GM18517 (cell line): ENCODE results near the gene BPIFB6.

ENCODE experiments used
- ATAC-seq: cut with Tn5 transposase; IDR thresholded peaks from one replicate; pipeline ENCODE4 v1.9.1; 2021; ENCODE audit warnings: mild to moderate bottlenecking, moderate library complexity; ENCODE audit not compliant: unreplicated experiment

BPIFB6 gene

DNA sequence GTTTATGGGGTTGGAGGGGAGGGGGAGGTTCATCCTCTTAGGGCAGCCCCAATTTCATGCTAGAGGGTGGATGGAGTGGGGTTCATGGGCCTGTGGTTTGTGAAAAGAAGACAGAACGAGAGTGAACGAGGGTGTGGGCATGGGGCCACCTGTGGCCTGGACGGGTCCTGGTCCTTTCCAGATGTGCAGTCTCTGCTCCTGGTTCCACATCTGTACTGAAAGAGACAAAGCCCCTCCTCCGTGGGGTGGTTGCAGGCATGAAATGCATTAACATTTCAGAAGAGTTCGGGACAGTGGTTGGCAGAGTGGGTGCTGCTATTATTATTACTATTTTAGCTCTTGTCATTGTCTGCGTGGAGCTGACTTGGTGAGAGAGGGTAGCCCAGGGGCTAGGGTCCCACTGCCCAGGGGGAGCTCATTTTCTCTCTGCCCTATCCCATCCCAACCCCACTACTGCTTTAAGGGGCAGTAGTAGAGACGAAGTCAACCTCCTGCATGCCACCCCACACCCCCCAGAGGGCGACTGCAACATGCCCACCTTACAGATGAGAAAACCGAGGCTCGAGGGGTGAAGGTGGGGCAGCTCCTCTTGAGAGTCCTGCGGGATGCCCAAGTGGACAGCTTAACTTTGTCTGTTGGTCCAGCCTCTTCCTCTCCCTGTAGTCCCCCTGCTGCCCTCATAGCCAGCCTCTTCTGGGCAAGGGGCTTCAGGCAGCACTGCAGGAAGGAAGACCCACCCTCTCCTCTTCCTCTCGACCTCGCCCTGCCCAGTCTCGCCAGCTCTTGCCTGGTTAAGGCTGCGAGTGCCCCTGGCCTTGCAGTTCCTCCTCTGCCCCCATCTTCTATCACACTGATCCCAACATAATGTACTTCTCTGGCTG, 15.5 kb upstream of the BPIFB6 start:
- no peak for ATAC-seq

- ATAC-seq, result no peak
Measured at GRCh38 chr20:33016581-33017109, 14.8 kb upstream of the BPIFB6 start.

GRCh38 chr20:33017542-33017941, 13.9 kb upstream of the BPIFB6 start:
- ATAC-seq, result no peak

GRCh38 chr20:33018169-33018931, 13.1 kb upstream of the BPIFB6 start:
- no peak for ATAC-seq

- ATAC-seq, result no peak
Measured at GRCh38 chr20:33019465-33020277, 11.8 kb upstream of the BPIFB6 start.

- ATAC-seq, result no peak
Measured at GRCh38 chr20:33020278-33021161, 10.9 kb upstream of the BPIFB6 start.

GRCh38 chr20:33021879-33022278, 9.6 kb upstream of the BPIFB6 start:
- ATAC-seq, result no peak

GRCh38 chr20:33022289-33022688, 9.2 kb upstream of the BPIFB6 start:
- no peak for ATAC-seq

GRCh38 chr20:33022694-33023438, 8.6 kb upstream of the BPIFB6 start:
- ATAC-seq, result no peak

DNA sequence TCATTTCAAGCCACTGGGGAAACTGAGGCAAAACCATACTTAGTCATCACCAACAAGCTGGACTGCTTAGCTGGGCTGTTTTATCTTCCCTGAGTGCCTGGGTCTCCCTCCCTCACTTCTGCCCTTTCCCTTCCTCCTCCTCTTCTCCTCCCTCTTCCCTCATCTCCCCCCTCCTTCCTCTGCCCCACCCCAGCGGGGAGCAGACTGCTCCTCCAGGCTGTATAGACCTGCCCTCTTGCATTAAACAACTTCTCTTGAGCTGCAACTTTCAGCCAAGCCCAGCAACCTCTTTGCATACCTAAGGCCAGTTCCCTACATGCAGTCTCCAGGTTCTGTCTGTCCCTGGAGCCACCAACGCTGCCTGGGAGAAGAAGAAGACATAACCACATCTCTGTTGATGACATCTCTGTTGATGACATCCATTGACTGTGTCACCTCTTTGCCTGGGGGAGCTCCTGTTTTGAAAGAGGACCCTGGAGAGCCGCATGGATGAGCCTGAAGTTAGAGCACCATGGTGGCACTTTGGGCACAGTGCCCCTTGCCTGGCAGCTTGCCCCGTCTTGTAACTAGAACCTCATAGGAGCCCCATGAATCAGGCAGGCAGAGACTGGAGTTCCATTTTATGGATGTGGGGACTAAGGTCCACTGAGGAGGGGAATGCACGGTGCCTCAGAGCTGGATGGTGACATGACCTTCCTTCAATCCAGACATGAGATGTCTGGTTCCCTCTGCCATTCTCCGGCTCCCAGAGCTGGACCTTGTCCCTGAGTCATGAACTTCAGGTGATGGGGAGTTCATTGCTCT, 7.8 kb upstream of the BPIFB6 start:
- ATAC-seq, result no peak

DNA sequence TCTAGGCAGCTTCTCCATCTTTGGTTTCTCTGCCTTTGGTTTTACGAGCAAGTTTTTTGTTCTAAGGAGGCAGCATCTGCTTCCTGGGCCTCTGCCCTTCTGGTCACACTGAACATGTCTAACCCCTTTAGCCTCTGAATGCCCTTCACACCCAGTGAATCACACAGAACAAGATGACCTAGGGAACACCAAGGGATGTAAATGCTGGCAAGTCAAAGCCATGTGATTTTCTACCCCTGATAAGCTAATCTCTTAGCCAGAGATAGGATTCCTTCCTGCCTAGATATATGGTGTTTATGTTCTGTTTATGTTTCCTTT, 7.2 kb upstream of the BPIFB6 start:
- ATAC-seq, result no peak

- no peak for ATAC-seq
Measured at GRCh38 chr20:33024609-33025317, 6.7 kb upstream of the BPIFB6 start.

GRCh38 chr20:33025318-33025876, 6.1 kb upstream of the BPIFB6 start:
- no peak for ATAC-seq

DNA sequence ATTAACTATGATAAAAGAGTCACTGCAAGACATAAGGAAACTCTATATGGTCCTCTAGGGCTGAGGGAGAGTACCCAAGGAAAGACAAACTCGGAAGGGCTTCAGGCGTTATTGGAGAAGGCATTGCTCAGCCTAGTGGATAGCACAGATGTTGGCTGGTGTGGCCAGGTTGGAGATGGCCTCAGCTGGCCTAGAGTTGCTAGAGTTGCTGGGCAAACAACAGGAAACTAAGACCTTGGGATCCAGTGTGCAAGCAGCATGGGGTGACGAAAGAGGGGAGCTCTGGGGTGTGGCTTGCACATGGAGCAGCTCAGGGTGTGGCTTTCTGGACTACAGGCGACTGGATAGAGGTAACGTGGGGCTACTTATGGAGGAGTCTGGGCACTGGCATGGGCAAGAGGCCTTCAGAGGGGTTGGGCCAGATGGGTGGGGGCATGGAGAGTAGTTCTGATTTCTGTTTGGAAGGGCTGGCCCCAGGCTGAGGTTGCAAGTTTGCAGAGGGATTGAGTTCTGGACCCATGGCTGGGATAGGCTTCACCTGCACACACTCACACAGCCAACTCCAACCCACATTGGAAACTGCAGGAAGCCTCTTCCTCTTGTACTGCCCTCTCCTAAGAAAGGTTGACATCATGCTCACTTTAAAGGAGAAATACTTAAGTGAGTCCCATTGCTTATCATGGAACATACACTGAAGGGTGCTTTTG, 5.2 kb upstream of the BPIFB6 start:
- ATAC-seq, result no peak

DNA sequence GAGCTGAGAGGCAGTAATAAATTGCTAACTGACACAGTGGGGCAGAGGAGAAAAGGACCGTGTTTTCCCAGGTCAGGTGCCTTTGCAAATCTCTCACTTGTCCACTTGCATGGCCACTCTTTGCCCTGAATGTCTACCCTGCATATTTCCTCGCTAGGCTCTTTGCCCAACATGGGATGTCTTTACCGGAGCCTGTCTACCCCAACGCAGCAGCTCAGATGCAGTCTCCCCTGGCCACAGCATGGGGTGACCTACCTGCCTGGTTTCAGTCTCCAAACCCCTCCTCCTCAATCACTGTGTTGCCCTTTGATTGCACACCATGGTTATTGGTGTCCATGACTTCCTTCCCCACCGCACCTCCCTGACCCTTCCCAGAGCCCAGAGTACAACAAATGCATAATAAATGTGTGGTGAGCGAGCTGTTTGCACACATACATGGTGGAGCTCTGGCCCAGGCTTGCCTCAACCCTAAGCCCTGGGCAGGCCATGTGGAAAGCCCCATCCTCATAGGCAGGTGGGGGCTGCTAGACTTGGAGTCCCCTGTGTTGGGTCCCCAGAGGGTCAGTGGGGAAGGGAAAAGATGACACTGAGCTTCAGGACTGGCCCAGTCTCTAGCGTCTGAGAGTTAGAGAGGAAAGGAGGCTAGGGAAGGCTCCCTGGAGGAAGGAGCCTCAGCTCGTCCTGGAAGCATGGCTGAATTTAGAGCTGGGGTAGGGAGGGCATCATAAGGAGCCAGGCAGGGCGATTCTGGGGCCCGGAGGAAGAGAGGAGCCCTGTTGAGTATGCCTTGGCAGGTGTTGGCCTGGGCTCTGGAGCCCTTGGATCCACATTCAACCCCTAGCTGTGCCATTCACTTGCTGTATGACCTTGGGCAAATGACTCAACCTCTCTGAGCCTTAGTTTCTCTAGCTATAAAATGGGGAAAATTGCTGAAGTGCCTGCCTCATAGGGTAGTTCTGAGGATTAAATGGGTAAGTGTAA, 4.4 kb upstream of the BPIFB6 start:
- no peak for ATAC-seq
